HepG2 (cell line): ENCODE data around the gene MTARC1. TPM values are rescaled to one million over a fixed set of nuclear protein-coding genes. Genes with fewer than 3 reads are reported as not detected.
A peak's percentile ranks its signal among the peaks of the same experiment; 100 is the strongest.

ENCODE experiments used
- JUN ChIP-seq: sonication (generic); formaldehyde crosslinking; IDR thresholded peaks from 2 replicates; pipeline ENCODE4 v1.4.0; 2020; ENCODE audit warnings: mild to moderate bottlenecking, missing genetic modification reagents
- MTF2 ChIP-seq: sonication (generic); formaldehyde crosslinking; IDR thresholded peaks from 2 replicates; pipeline ENCODE4 v1.5.0; 2020; ENCODE audit warnings: missing genetic modification reagents, borderline replicate concordance
- MXD3 ChIP-seq: IDR thresholded peaks from 2 replicates; pipeline ENCODE4 v1.6.1; 2016; ENCODE audit warnings: mild to moderate bottlenecking, missing biosample characterization, missing genetic modification reagents
- SNAPC5 ChIP-seq: sonication (generic); formaldehyde crosslinking; IDR thresholded peaks from 2 replicates; pipeline ENCODE4 v1.8.1; 2023; ENCODE audit warnings: mild to moderate bottlenecking, missing genetic modification reagents, borderline replicate concordance
- XBP1 ChIP-seq: sonication (generic); formaldehyde crosslinking; IDR thresholded peaks from 2 replicates; pipeline ENCODE4 v1.5.0; 2020; ENCODE audit warnings: missing genetic modification reagents
- ZMYM2 ChIP-seq: sonication (generic); formaldehyde crosslinking; IDR thresholded peaks from 2 replicates; pipeline ENCODE4 v1.8.0; 2022; ENCODE audit warnings: mild to moderate bottlenecking, missing genetic modification reagents
- ZNF530 ChIP-seq: sonication (generic); formaldehyde crosslinking; IDR thresholded peaks from 2 replicates; pipeline ENCODE4 v1.5.0; 2020; ENCODE audit warnings: low read depth, mild to moderate bottlenecking, missing genetic modification reagents
- ZNF710 ChIP-seq: sonication (generic); formaldehyde crosslinking; IDR thresholded peaks from 2 replicates; pipeline ENCODE4 v1.5.0; 2020; ENCODE audit warnings: mild to moderate bottlenecking, missing genetic modification reagents, borderline replicate concordance
- polyA plus RNA-seq, 8 experiments: library from polyadenylated mRNA; depleted of rRNA in 3 of 8; stranded (reverse) in 7 of 8; unstranded in 1 of 8; fragments of >200 nt; fragmentation: Illumina TruSeq in 4 of 8; extraction: Trizol in 4 of 8; gene quantifications; 2 replicates each; pipeline versions ENCODE4 v1.2.1 to v1.2.3, GENCODE V29; 2011 to 2016; ENCODE audit warnings: low read depth in 4 of 8, missing spikeins in 1 of 8, mixed read lengths in 1 of 8; ENCODE audit not compliant: insufficient read depth in 1 of 8
- total RNA-seq, 5 experiments: library from RNA; depleted of rRNA; stranded (reverse); fragments of >200 nt; fragmentation: Illumina TruSeq; extraction: Trizol; gene quantifications; 2 replicates each; pipeline ENCODE4 v1.2.3, GENCODE V29; 2016; ENCODE audit warnings: low read depth in 1 of 5
- TF ChIP-seq, protein P1 (sequence below): sonication (generic); formaldehyde crosslinking; IDR thresholded peaks from 2 replicates; pipeline ENCODE4 v1.8.0; 2023; ENCODE audit warnings: mild to moderate bottlenecking, missing genetic modification reagents
- TF ChIP-seq, protein P2 (sequence below): IDR thresholded peaks from 2 replicates; pipeline ENCODE4 v1.6.1; 2012; ENCODE audit warnings: low read depth, low read length, improper control_type of control experiment
- TF ChIP-seq, protein P3 (sequence below): sonication (generic); formaldehyde crosslinking; IDR thresholded peaks from 2 replicates; pipeline ENCODE4 v1.5.0; 2020; ENCODE audit warnings: mild to moderate bottlenecking, missing genetic modification reagents, borderline replicate concordance
- TF ChIP-seq, protein P4 (sequence below): IDR thresholded peaks from 2 replicates; pipeline ENCODE4 v1.6.1; 2016; ENCODE audit warnings: missing biosample characterization, missing genetic modification reagents, low read depth

Gene MTARC1
- total and polyA plus RNA-seq, 2 of the 13 experiments (the other 11 are each of a cell fraction or from before 2014, with no cell fraction given), result 19.4 to 106 TPM

DNA sequence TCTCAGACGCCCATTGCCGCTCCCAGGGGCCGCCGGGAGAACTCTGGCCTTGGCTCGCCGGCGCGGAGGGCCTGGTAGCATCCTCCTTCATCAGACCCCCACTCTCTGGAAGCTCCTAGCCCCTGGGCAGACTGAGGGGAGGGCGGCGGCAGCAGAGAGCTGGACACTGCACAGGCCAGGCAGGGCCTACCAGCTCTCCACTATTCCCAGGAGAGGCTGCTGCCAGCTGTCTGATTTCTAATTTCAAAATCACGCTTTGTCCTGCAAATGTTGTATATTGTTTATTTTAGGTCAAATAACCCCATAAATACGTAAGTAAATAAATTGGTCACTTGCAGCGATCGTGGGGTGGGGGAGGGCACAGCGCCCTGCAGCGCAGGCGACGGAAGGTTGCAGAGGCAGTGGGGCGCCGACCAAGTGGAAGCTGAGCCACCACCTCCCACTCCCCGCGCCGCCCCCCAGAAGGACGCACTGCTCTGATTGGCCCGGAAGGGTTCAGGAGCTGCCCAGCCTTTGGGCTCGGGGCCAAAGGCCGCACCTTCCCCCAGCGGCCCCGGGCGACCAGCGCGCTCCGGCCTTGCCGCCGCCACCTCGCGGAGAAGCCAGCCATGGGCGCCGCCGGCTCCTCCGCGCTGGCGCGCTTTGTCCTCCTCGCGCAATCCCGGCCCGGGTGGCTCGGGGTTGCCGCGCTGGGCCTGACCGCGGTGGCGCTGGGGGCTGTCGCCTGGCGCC lies at the start of gene MTARC1 (continued):
- TF ChIP-seq, protein P1, sequence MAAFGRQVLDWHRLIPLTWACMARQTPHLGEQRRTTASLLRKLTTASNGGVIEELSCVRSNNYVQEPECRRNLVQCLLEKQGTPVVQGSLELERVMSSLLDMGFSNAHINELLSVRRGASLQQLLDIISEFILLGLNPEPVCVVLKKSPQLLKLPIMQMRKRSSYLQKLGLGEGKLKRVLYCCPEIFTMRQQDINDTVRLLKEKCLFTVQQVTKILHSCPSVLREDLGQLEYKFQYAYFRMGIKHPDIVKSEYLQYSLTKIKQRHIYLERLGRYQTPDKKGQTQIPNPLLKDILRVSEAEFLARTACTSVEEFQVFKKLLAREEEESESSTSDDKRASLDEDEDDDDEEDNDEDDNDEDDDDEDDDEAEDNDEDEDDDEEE (CRISPR knock-in tag), result no peak
- TF ChIP-seq, protein P2, sequence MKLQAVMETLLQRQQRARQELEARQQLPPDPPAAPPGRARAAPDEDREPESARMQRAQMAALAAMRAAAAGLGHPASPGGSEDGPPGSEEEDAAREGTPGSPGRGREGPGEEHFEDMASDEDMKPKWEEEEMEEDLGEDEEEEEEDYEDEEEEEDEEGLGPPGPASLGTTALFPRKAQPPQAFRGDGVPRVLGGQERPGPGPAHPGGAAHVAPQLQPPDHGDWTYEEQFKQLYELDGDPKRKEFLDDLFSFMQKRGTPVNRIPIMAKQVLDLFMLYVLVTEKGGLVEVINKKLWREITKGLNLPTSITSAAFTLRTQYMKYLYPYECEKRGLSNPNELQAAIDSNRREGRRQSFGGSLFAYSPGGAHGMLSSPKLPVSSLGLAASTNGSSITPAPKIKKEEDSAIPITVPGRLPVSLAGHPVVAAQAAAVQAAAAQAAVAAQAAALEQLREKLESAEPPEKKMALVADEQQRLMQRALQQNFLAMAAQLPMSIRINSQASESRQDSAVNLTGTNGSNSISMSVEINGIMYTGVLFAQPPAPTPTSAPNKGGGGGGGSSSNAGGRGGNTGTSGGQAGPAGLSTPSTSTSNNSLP, result no peak
- no peak; the same call in 1 of the 2 replicates for TF ChIP-seq MTF2
- TF ChIP-seq ZNF710 (CRISPR knock-in tag), result no peak
- TF ChIP-seq, protein P3, sequence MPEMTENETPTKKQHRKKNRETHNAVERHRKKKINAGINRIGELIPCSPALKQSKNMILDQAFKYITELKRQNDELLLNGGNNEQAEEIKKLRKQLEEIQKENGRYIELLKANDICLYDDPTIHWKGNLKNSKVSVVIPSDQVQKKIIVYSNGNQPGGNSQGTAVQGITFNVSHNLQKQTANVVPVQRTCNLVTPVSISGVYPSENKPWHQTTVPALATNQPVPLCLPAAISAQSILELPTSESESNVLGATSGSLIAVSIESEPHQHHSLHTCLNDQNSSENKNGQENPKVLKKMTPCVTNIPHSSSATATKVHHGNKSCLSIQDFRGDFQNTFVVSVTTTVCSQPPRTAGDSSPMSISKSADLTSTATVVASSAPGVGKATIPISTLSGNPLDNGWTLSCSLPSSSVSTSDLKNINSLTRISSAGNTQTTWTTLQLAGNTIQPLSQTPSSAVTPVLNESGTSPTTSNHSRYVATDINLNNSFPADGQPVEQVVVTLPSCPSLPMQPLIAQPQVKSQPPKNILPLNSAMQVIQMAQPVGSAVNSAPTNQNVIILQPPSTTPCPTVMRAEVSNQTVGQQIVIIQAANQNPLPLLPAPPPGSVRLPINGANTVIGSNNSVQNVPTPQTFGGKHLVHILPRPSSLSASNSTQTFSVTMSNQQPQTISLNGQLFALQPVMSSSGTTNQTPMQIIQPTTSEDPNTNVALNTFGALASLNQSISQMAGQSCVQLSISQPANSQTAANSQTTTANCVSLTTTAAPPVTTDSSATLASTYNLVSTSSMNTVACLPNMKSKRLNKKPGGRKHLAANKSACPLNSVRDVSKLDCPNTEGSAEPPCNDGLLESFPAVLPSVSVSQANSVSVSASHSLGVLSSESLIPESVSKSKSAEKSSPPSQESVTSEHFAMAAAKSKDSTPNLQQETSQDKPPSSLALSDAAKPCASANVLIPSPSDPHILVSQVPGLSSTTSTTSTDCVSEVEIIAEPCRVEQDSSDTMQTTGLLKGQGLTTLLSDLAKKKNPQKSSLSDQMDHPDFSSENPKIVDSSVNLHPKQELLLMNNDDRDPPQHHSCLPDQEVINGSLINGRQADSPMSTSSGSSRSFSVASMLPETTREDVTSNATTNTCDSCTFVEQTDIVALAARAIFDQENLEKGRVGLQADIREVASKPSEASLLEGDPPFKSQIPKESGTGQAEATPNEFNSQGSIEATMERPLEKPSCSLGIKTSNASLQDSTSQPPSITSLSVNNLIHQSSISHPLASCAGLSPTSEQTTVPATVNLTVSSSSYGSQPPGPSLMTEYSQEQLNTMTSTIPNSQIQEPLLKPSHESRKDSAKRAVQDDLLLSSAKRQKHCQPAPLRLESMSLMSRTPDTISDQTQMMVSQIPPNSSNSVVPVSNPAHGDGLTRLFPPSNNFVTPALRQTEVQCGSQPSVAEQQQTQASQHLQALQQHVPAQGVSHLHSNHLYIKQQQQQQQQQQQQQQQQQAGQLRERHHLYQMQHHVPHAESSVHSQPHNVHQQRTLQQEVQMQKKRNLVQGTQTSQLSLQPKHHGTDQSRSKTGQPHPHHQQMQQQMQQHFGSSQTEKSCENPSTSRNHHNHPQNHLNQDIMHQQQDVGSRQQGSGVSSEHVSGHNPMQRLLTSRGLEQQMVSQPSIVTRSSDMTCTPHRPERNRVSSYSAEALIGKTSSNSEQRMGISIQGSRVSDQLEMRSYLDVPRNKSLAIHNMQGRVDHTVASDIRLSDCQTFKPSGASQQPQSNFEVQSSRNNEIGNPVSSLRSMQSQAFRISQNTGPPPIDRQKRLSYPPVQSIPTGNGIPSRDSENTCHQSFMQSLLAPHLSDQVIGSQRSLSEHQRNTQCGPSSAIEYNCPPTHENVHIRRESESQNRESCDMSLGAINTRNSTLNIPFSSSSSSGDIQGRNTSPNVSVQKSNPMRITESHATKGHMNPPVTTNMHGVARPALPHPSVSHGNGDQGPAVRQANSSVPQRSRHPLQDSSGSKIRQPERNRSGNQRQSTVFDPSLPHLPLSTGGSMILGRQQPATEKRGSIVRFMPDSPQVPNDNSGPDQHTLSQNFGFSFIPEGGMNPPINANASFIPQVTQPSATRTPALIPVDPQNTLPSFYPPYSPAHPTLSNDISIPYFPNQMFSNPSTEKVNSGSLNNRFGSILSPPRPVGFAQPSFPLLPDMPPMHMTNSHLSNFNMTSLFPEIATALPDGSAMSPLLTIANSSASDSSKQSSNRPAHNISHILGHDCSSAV (CRISPR knock-in tag), result no peak
- TF ChIP-seq MXD3 (CRISPR knock-in tag), result no peak; the same call in 1 of the 2 replicates
- no peak for TF ChIP-seq XBP1 (CRISPR knock-in tag)
- no peak for TF ChIP-seq SNAPC5 (CRISPR knock-in tag)
- no peak; the same call in 1 of the 2 replicates for TF ChIP-seq ZMYM2 (CRISPR knock-in tag)
- TF ChIP-seq ZNF530 (CRISPR knock-in tag), result no peak
- TF ChIP-seq, protein P4, sequence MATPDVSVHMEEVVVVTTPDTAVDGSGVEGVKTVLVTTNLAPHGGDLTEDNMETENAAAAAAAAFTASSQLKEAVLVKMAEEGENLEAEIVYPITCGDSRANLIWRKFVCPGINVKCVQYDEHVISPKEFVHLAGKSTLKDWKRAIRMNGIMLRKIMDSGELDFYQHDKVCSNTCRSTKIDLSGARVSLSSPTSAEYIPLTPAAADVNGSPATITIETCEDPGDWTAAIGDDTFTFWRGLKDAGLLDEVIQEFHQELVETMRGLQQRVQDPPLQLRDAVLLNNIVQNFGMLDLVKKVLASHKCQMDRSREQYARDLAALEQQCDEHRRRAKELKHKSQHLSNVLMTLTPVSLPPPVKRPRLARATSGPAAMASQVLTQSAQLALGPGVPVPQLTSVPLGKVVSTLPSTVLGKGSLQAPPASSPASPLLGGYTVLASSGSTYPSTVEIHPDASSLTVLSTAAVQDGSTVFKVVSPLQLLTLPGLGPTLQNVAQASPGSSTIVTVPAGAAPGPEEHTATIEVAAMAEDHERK, result no peak
- peak; percentile 21; the same call in 1 of the 2 replicates for TF ChIP-seq JUN (CRISPR knock-in tag)
